ENCODE data around the gene KCNJ10.

Gene KCNJ10

DNA sequence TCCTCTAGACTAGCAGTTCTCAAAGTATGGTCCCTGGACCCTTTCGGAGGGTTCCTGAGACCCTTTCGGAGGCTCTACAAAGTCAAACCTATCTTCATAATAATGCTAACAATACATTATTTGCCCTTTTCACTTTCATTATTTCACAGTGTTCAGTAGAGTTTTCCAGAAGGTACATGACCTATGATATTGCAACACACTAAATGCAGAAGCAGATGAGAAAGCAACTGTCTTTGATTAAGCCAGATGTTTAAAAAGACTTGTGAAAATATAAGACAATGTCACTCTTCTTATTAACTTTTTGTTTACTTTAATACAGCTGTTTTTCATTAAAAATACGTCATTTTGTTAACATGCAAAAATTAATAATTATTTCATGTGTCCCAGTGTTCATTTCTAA is 5.8 kb downstream of the KCNJ10 start:
- no peak for TF ChIP-seq REST (IDR thresholded peaks at IDR 0.05; ENCODE audit: insufficient replicate concordance, low read depth)
- no peak for TF ChIP-seq GABPA (IDR thresholded peaks at IDR 0.05; ENCODE audit: low read depth)
- TF ChIP-seq POLR2AphosphoS5 (IDR thresholded peaks at IDR 0.05; ENCODE audit: low read depth) = no peak
- TF ChIP-seq, protein P1, sequence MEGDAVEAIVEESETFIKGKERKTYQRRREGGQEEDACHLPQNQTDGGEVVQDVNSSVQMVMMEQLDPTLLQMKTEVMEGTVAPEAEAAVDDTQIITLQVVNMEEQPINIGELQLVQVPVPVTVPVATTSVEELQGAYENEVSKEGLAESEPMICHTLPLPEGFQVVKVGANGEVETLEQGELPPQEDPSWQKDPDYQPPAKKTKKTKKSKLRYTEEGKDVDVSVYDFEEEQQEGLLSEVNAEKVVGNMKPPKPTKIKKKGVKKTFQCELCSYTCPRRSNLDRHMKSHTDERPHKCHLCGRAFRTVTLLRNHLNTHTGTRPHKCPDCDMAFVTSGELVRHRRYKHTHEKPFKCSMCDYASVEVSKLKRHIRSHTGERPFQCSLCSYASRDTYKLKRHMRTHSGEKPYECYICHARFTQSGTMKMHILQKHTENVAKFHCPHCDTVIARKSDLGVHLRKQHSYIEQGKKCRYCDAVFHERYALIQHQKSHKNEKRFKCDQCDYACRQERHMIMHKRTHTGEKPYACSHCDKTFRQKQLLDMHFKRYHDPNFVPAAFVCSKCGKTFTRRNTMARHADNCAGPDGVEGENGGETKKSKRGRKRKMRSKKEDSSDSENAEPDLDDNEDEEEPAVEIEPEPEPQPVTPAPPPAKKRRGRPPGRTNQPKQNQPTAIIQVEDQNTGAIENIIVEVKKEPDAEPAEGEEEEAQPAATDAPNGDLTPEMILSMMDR (IDR thresholded peaks at IDR 0.05; ENCODE audit: insufficient read depth, low read length) = no peak
- no peak for TF ChIP-seq SPI1 (IDR thresholded peaks at IDR 0.05; ENCODE audit: borderline replicate concordance, low read depth)
- peaks cover 5% of the 10 kb centered on the region for H3K27me3 ChIP-seq (ENCODE audit: insufficient read depth, poor library complexity, severe bottlenecking)
- no peak overlapping the region for H3K4me3 ChIP-seq (replicated peaks; ENCODE audit: insufficient read depth, low read length)

DNA sequence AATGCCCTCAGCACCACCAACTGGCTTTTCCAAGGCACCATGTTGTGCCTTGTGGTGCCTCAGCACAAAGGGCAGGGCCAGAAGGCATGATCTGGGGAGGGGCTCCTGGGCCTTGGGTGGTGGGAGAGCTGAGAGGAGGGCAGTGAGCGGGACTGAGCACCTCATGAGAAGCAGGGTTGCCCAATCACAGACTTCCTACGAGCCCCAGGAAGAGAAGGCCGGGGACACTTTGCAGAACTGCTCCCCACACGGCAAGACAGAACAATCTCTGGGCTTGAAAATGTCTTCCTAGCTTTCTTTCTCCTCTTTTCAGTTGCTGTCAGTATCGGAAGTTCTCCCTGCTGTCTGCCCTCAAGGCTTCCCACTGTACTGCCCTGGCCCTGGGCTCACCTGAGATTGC is 6.8 kb downstream of the KCNJ10 start:
- H3K27me3 ChIP-seq (ENCODE audit: insufficient read depth, poor library complexity, severe bottlenecking) = peaks cover 4% of the 10 kb centered on the region
- no peak for DNase-seq (ENCODE audit: low read depth in 1 of 2, low spot score in 1 of 2)
- H3K4me3 ChIP-seq (replicated peaks; ENCODE audit: insufficient read depth, low read length) = no peak overlapping the region
- TF ChIP-seq GABPA (IDR thresholded peaks at IDR 0.05; ENCODE audit: low read depth) (no peak), POLR2AphosphoS5 (IDR thresholded peaks at IDR 0.05; ENCODE audit: low read depth) (no peak), SPI1 (IDR thresholded peaks at IDR 0.05; ENCODE audit: borderline replicate concordance, low read depth) (no peak), REST (IDR thresholded peaks at IDR 0.05; ENCODE audit: insufficient replicate concordance, low read depth) (no peak)
- TF ChIP-seq, protein P1 (IDR thresholded peaks at IDR 0.05; ENCODE audit: insufficient read depth, low read length) = no peak
- H3K27ac ChIP-seq (replicated peaks) = no peak overlapping the region

More for the DNA sequence above, 5.8 kb downstream of the KCNJ10 start:
- DNase-seq (ENCODE audit: low read depth in 1 of 2, low spot score in 1 of 2) = no peak
- H3K27ac ChIP-seq (replicated peaks) = no peak overlapping the region

DNA sequence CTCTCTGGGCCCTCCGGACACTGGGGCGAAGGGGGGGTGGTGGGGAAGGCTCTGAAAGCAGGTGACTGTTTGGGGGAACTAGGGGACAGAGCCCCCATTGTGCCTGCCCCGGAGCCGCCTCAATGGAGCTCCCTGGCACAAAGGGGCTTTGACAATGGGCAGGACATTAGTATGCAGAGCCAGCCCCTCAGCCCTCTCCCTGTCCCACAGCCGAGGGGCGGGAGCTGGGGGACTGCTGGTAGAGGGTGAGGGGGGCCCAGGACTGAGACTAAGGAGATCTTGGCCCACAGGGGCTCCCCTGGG is 7.8 kb downstream of the KCNJ10 start:
- TF ChIP-seq GABPA (IDR thresholded peaks at IDR 0.05; ENCODE audit: low read depth) = no peak
- TF ChIP-seq, protein P1 (IDR thresholded peaks at IDR 0.05; ENCODE audit: insufficient read depth, low read length) = no peak
- TF ChIP-seq REST (IDR thresholded peaks at IDR 0.05; ENCODE audit: insufficient replicate concordance, low read depth) = no peak
- no peak for TF ChIP-seq POLR2AphosphoS5 (IDR thresholded peaks at IDR 0.05; ENCODE audit: low read depth)
- TF ChIP-seq SPI1 (IDR thresholded peaks at IDR 0.05; ENCODE audit: borderline replicate concordance, low read depth) = no peak
- DNase-seq (ENCODE audit: low read depth in 1 of 2, low spot score in 1 of 2) = no peak
- H3K4me3 ChIP-seq (replicated peaks; ENCODE audit: insufficient read depth, low read length) = no peak overlapping the region
- H3K27ac ChIP-seq (replicated peaks) = no peak overlapping the region
- H3K27me3 ChIP-seq (ENCODE audit: insufficient read depth, poor library complexity, severe bottlenecking) = peaks cover 4% of the 10 kb centered on the region
